PC-3 (cell line): ENCODE results near the gene PVALEF.

ENCODE experiments used
- EZH2 ChIP-seq: fragments of 300-600 bp; sonication (generic); IDR thresholded peaks from one replicate; pipeline ENCODE4 v1.6.1; 2017; ENCODE audit warnings: antibody characterized with exemption, mild to moderate bottlenecking, low read length; ENCODE audit not compliant: unreplicated experiment
- EZH2phosphoT487 ChIP-seq: fragments of 300-600 bp; sonication (generic); IDR thresholded peaks from 2 replicates; pipeline ENCODE4 v1.6.1; 2018; ENCODE audit warnings: mild to moderate bottlenecking, antibody characterized with exemption, low read length, borderline replicate concordance
- TF ChIP-seq, protein P1 (sequence below): fragments of 300-600 bp; sonication (generic); conservative IDR thresholded peaks from 2 replicates; pipeline ENCODE4 v1.5.1; 2017; ENCODE audit warnings: antibody characterized with exemption, low read depth, mild to moderate bottlenecking, low read length

DNA sequence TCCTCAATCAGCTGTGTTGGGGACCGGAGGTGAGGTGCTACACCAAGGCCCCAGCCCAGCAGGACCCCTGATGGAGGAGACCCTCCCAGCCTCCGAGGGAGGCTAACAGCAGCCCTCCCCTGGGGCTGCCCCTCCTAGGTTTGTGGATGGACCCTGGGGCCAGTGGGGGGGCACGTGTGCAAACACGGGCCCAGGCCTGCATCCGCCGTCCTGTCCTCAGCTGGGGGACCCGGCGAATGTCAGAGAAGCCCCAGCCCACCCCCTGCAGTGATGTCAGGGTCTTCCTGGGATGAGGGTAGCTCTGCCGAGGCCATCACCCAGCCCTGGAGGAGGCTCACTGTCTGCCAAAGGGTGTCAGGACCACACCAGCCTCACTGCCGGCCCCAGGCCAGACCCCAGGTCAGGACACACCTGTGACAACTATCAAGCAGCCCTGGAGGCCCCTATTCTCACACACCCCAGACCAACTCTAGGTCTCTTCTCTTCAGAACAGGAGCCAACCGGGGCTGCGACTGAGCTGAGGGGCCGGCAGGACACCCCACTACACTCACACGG, 30.7 kb downstream of the PVALEF start:
- TF ChIP-seq EZH2 (no peak), EZH2phosphoT487 (no peak)
- TF ChIP-seq, protein P1, sequence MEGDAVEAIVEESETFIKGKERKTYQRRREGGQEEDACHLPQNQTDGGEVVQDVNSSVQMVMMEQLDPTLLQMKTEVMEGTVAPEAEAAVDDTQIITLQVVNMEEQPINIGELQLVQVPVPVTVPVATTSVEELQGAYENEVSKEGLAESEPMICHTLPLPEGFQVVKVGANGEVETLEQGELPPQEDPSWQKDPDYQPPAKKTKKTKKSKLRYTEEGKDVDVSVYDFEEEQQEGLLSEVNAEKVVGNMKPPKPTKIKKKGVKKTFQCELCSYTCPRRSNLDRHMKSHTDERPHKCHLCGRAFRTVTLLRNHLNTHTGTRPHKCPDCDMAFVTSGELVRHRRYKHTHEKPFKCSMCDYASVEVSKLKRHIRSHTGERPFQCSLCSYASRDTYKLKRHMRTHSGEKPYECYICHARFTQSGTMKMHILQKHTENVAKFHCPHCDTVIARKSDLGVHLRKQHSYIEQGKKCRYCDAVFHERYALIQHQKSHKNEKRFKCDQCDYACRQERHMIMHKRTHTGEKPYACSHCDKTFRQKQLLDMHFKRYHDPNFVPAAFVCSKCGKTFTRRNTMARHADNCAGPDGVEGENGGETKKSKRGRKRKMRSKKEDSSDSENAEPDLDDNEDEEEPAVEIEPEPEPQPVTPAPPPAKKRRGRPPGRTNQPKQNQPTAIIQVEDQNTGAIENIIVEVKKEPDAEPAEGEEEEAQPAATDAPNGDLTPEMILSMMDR, result no peak
